ENCODE measurements around the gene ADCY9. TPM values are rescaled to one million over a fixed set of nuclear protein-coding genes. Genes with fewer than 3 reads are reported as not detected.

The ADCY9 gene
- total and polyA plus RNA-seq, 3 experiments from 2014 or later: 1.2 to 9.2 (median 8.2) TPM

DNA sequence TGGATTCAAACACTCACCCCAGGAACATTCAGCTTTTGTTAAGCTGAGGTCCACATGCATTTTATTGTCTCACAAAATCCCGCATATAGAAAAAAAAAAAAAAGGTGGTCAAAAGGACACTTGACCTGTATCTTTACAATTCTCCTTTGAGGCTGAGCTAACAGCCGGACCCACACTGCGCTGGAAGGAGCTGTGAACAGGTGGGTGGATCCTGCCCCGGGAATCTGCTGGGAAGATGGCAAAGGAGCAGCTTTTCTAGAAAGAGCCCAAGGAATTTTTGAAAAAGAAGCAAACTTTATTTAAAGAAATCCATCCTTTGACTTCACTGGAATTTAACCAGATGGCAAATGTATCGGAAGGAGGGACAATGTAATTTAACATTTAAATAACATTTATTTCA is 108.1 kb downstream of the ADCY9 start:
- Mint-ChIP-seq H3K9me3 (no peaks in the 10 kb centered on the region), H3K27me3 (no peaks in the 10 kb centered on the region), H3K27ac (no peak overlapping the region), H3K36me3 (peaks cover 0 to 14% (median 7%) of the 10 kb centered on the region in 3 donors), H3K4me3 (no peak overlapping the region), H3K4me1 (no peaks in the 10 kb centered on the region)
- POLR2A ChIA-PET: no interaction called here
- Histone ChIP-seq H3K4me3 (ENCODE audit: low read length) (no peak overlapping the region), H3K9me3 (ENCODE audit: low read length) (no peaks in the 10 kb centered on the region), H3K36me3 (ENCODE audit: insufficient read depth, low read length) (no peaks in the 10 kb centered on the region), H3K4me1 (ENCODE audit: insufficient read depth, low read length) (no peaks in the 10 kb centered on the region), H3K27me3 (ENCODE audit: insufficient read depth, low read length, poor library complexity, severe bottlenecking) (no peaks in the 10 kb centered on the region), H3K27ac (ENCODE audit: low read depth, low read length) (no peak overlapping the region)
- CTCF ChIA-PET: no interaction called here
- no peak for DNase-seq

DNA sequence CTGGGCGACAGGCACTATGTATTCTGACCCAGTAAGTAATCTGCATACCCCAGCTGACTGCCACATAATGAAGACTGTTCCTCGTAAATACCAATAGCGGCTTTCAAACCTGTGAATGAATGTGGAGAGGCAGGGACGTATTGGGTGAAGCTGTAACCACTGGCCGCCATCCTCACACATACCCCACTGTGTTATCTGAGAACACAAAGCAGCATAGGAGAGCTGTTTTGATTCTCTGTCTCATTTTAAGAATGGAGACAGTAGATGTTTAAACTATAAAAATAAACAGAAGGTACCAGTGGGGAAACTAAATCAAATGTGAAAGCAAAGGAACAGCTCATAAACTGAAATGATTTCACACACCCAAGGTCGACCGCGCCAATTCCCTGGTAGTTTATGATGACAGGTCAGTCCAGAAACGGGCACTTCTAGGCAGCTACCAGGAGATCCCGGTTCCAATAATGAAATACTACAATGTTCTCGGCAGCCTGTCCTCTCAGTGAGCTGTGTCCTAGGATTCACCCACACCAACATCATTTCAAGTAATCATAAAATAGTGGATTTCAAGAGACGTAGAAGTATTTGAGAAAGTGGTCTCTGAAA is 109.7 kb downstream of the ADCY9 start:
- Mint-ChIP-seq H3K9me3 (no peaks in the 10 kb centered on the region), H3K36me3 (peaks cover 0 to 16% (median 8%) of the 10 kb centered on the region in 3 donors), H3K27me3 (no peaks in the 10 kb centered on the region), H3K4me1 (no peaks in the 10 kb centered on the region), H3K4me3 (no peak overlapping the region), H3K27ac (peak overlapping the region in 1 of 8 donors; percentile 54)
- Histone ChIP-seq H3K36me3 (ENCODE audit: insufficient read depth, low read length) (no peaks in the 10 kb centered on the region), H3K4me3 (ENCODE audit: low read length) (no peak overlapping the region), H3K9me3 (ENCODE audit: low read length) (no peaks in the 10 kb centered on the region), H3K27me3 (ENCODE audit: insufficient read depth, low read length, poor library complexity, severe bottlenecking) (no peaks in the 10 kb centered on the region), H3K27ac (ENCODE audit: low read depth, low read length) (no peak overlapping the region), H3K4me1 (ENCODE audit: insufficient read depth, low read length) (no peaks in the 10 kb centered on the region)
- no peak for DNase-seq
- CTCF ChIA-PET: no interaction called here
- POLR2A ChIA-PET: interaction anchor here (0.5 kb wide), 1 partner anchor 93 kb away, joined by 10 read pairs; no protein-coding TSS in a partner anchor

DNA sequence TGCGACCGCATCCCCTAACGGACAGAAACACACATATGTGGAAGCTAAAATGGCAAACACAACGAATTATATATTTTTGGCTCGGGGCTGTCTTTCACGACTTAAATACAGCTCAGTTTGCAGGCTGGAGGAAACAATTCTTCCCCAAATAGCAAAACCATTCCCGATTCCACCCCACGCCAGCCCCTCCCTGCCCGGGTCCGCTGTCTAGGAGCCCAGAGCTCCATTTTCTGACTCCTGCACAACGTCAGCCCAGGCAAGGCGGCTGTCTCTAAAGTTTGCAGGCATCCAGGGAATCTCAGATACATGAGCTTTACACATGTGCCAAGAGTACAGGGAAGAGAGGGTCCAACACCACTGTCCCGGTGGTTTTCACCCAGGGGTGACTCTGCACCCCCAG is 110.5 kb downstream of the ADCY9 start:
- H3K27ac Mint-ChIP-seq: peak overlapping the region in 1 of 8 donors; percentile 58

DNA sequence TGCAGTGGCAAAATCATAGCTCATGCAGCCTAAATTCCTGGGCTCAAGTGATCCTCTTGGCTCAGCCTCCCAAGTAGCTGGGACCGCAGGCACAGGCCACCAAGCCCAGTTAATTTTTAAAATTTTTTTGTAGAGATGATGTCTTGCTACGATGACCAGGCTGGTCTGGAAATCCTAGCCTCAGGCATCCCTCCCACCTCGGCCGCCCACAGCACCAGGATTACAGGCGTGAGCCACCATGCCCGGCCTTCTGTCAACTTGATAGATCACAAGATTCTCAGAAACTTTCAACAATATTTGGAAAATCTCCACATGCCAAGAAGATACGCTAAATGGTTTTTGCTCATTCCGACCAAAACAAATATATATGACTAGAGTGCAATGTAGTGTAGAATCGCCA is 111.0 kb downstream of the ADCY9 start:
- DNase-seq: no peak
- Histone ChIP-seq H3K27me3 (ENCODE audit: insufficient read depth, low read length, poor library complexity, severe bottlenecking) (no peaks in the 10 kb centered on the region), H3K4me1 (ENCODE audit: insufficient read depth, low read length) (peaks cover 3% of the 10 kb centered on the region), H3K4me3 (ENCODE audit: low read length) (no peak overlapping the region), H3K9me3 (ENCODE audit: low read length) (no peaks in the 10 kb centered on the region), H3K27ac (ENCODE audit: low read depth, low read length) (no peak overlapping the region), H3K36me3 (ENCODE audit: insufficient read depth, low read length) (no peaks in the 10 kb centered on the region)
- Mint-ChIP-seq H3K9me3 (no peaks in the 10 kb centered on the region), H3K4me3 (no peak overlapping the region), H3K36me3 (peaks cover 0 to 16% (median 8%) of the 10 kb centered on the region in 3 donors), H3K27me3 (no peaks in the 10 kb centered on the region), H3K4me1 (peaks cover 8 to 11% (median 11%) of the 10 kb centered on the region in 3 donors), H3K27ac (no peak overlapping the region)
- CTCF ChIA-PET: no interaction called here
- POLR2A ChIA-PET: no interaction called here

More for the DNA sequence above, 110.5 kb downstream of the ADCY9 start:
- Histone ChIP-seq H3K4me1 (ENCODE audit: insufficient read depth, low read length) (no peaks in the 10 kb centered on the region), H3K9me3 (ENCODE audit: low read length) (no peaks in the 10 kb centered on the region), H3K36me3 (ENCODE audit: insufficient read depth, low read length) (no peaks in the 10 kb centered on the region), H3K4me3 (ENCODE audit: low read length) (no peak overlapping the region), H3K27ac (ENCODE audit: low read depth, low read length) (no peak overlapping the region), H3K27me3 (ENCODE audit: insufficient read depth, low read length, poor library complexity, severe bottlenecking) (no peaks in the 10 kb centered on the region)
- ChIA-PET POLR2A (no interaction called here), CTCF (no interaction called here)
- H3K4me3 Mint-ChIP-seq: no peak overlapping the region
- H3K27me3 Mint-ChIP-seq: no peaks in the 10 kb centered on the region
- H3K36me3 Mint-ChIP-seq: peaks cover 0 to 16% (median 8%) of the 10 kb centered on the region in 3 donors
- peaks cover 4 to 7% (median 6%) of the 10 kb centered on the region in 3 donors for H3K4me1 Mint-ChIP-seq
- H3K9me3 Mint-ChIP-seq: no peaks in the 10 kb centered on the region
- DNase-seq: no peak

GRCh38 chr16:4004206-4004605 is 112.0 kb downstream of the ADCY9 start:
- POLR2A ChIA-PET: interaction anchor here (0.6 kb wide), 1 partner anchor 64 kb away, joined by 5 read pairs; no protein-coding TSS in a partner anchor
- H3K9me3 Mint-ChIP-seq: no peaks in the 10 kb centered on the region
- H3K36me3 Mint-ChIP-seq: peaks cover 0 to 16% (median 8%) of the 10 kb centered on the region in 3 donors

GRCh38 chr16:4003576-4003975 is 112.7 kb downstream of the ADCY9 start:
- Histone ChIP-seq H3K9me3 (ENCODE audit: low read length) (no peaks in the 10 kb centered on the region), H3K36me3 (ENCODE audit: insufficient read depth, low read length) (no peaks in the 10 kb centered on the region), H3K4me1 (ENCODE audit: insufficient read depth, low read length) (peaks cover 10% of the 10 kb centered on the region), H3K27ac (ENCODE audit: low read depth, low read length) (no peak overlapping the region), H3K4me3 (ENCODE audit: low read length) (no peak overlapping the region), H3K27me3 (ENCODE audit: insufficient read depth, low read length, poor library complexity, severe bottlenecking) (no peaks in the 10 kb centered on the region)
- Mint-ChIP-seq H3K27ac (peak overlapping the region in 1 of 8 donors; percentile 24), H3K4me1 (peaks cover 15 to 25% (median 20%) of the 10 kb centered on the region in 3 donors), H3K4me3 (no peak overlapping the region), H3K36me3 (peaks cover 0 to 16% (median 8%) of the 10 kb centered on the region in 3 donors), H3K9me3 (no peaks in the 10 kb centered on the region), H3K27me3 (no peaks in the 10 kb centered on the region)
- CTCF ChIA-PET: interaction anchor here (1.2 kb wide), 1 partner anchor 22 kb away, joined by 3 read pairs; no protein-coding TSS in a partner anchor
- POLR2A ChIA-PET: no interaction called here
- DNase-seq: no peak

More at GRCh38 chr16:4004206-4004605, 112.0 kb downstream of the ADCY9 start:
- H3K4me1 ChIP-seq (ENCODE audit: insufficient read depth, low read length): peaks cover 10% of the 10 kb centered on the region
- Mint-ChIP-seq H3K27ac (peak overlapping the region in 1 of 8 donors; percentile 49), H3K27me3 (no peaks in the 10 kb centered on the region), H3K4me3 (peak overlapping the region in 1 of 7 donors; percentile 34), H3K4me1 (peaks cover 15 to 22% (median 20%) of the 10 kb centered on the region in 3 donors)
- no peak for DNase-seq
- CTCF ChIA-PET: interaction anchor here (1.2 kb wide), 1 partner anchor 22 kb away, joined by 3 read pairs; no protein-coding TSS in a partner anchor
- H3K27ac ChIP-seq (ENCODE audit: low read depth, low read length): no peak overlapping the region
- H3K36me3 ChIP-seq (ENCODE audit: insufficient read depth, low read length): no peaks in the 10 kb centered on the region
- no peaks in the 10 kb centered on the region for H3K9me3 ChIP-seq (ENCODE audit: low read length)
- no peak overlapping the region for H3K4me3 ChIP-seq (ENCODE audit: low read length)
- no peaks in the 10 kb centered on the region for H3K27me3 ChIP-seq (ENCODE audit: insufficient read depth, low read length, poor library complexity, severe bottlenecking)

GRCh38 chr16:4003166-4003565 is 113.1 kb downstream of the ADCY9 start:
- peak overlapping the region in 1 of 8 donors; percentile 24 for H3K27ac Mint-ChIP-seq
- Histone ChIP-seq H3K9me3 (ENCODE audit: low read length) (no peaks in the 10 kb centered on the region), H3K27me3 (ENCODE audit: insufficient read depth, low read length, poor library complexity, severe bottlenecking) (no peaks in the 10 kb centered on the region), H3K4me1 (ENCODE audit: insufficient read depth, low read length) (peaks cover 10% of the 10 kb centered on the region), H3K4me3 (ENCODE audit: low read length) (no peak overlapping the region), H3K27ac (ENCODE audit: low read depth, low read length) (no peak overlapping the region), H3K36me3 (ENCODE audit: insufficient read depth, low read length) (no peaks in the 10 kb centered on the region)
- ChIA-PET POLR2A (no interaction called here), CTCF (interaction anchor here (1.2 kb wide), 1 partner anchor 21 kb away, joined by 3 read pairs; no protein-coding TSS in a partner anchor)
- no peaks in the 10 kb centered on the region for H3K9me3 Mint-ChIP-seq
- peaks cover 15 to 25% (median 20%) of the 10 kb centered on the region in 3 donors for H3K4me1 Mint-ChIP-seq
- H3K27me3 Mint-ChIP-seq: no peaks in the 10 kb centered on the region
- H3K36me3 Mint-ChIP-seq: peaks cover 0 to 16% (median 8%) of the 10 kb centered on the region in 3 donors
- H3K4me3 Mint-ChIP-seq: no peak overlapping the region
- DNase-seq: no peak

DNA sequence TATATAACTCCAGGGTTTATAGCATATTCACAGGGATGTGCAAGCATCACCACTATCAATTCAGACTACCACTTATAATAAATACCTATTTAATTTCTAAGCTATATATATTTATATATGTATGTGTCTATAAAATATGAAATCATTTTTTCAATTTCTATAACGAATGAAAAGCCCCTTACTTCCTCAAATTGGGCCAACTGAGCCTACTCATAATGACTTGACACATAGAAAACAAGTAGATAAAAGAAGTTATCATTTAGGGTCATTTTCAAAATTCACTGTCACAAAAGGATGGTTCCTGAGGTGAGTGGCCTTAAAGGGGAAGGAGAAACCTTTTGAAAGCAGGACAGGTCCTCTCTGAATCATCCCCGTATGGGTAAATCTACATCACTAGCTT is 114.1 kb downstream of the ADCY9 start:
- POLR2A ChIA-PET: no interaction called here
- CTCF ChIA-PET: interaction anchor here (1.6 kb wide), 1 partner anchor 14 kb away, joined by 3 read pairs; no protein-coding TSS in a partner anchor
- Histone ChIP-seq H3K4me3 (ENCODE audit: low read length) (no peak overlapping the region), H3K27me3 (ENCODE audit: insufficient read depth, low read length, poor library complexity, severe bottlenecking) (no peaks in the 10 kb centered on the region), H3K36me3 (ENCODE audit: insufficient read depth, low read length) (no peaks in the 10 kb centered on the region), H3K27ac (ENCODE audit: low read depth, low read length) (no peak overlapping the region), H3K4me1 (ENCODE audit: insufficient read depth, low read length) (peaks cover 10% of the 10 kb centered on the region), H3K9me3 (ENCODE audit: low read length) (no peaks in the 10 kb centered on the region)
- no peak for DNase-seq
- H3K27ac Mint-ChIP-seq: no peak overlapping the region
- H3K4me1 Mint-ChIP-seq: peaks cover 15 to 25% (median 20%) of the 10 kb centered on the region in 3 donors
- no peaks in the 10 kb centered on the region for H3K27me3 Mint-ChIP-seq
- no peaks in the 10 kb centered on the region for H3K9me3 Mint-ChIP-seq
- H3K36me3 Mint-ChIP-seq: peaks cover 0 to 10% (median 8%) of the 10 kb centered on the region in 3 donors
- no peak overlapping the region for H3K4me3 Mint-ChIP-seq

Data from CD8-positive, alpha-beta memory T cell (primary cell).